CD4-positive, alpha-beta T cell treated with Interleukin-6 at 100 ng/mL for 8 hours (primary cell): ENCODE results near the gene PARP8.

Source experiments
- DNase-seq: peaks from one replicate; pipeline ENCODE4 v3.0.0-alpha.2; 2020; ENCODE audit warnings: mixed read lengths, low spot score

PARP8 gene

DNA sequence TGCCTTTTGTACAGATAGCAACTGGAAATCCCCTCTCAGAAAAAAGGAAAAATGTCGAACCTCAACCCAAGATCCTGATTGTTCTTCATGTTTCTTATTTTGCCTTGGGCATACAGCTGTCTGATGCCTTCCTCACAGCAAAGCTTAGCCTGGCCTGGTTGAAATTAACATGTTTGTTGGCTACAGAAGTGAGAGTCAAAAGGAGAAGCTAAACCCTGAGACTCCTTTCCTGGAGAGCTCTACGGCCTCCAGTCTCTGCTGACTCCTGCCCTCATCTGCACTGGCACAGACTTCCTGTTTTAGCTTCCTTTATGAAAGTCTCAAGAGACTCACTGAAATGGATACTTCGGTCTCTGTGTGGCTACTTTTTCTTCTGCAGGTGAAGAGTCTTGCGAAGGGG, 186.7 kb downstream of the PARP8 start:
- DNase-seq = no peak

DNA sequence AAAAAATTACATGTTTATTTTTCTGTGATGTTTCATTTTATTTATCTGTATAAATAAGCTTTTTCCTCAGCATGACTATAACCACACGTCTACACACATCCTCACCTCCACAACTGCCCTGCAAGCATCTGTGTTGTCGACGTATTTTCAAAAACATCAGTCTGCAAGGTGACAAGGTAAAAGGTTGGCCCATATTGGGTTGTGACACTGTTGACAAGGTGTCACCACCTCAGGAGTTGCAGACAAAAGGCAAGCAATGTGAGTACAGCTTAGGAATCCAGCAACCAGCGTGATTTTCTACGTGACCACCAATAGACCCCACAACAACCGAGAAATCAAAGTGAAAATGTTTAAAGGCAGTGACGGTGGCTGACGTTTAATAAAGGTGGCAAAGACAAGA, 187.6 kb downstream of the PARP8 start:
- DNase-seq = no peak

- DNase-seq = no peak
Observed at GRCh38 chr5:50855001-50855400, 188.6 kb downstream of the PARP8 start.

- no peak for DNase-seq
Observed at GRCh38 chr5:50856401-50857119, 190.1 kb downstream of the PARP8 start.

GRCh38 chr5:50863534-50864170, 197.2 kb downstream of the PARP8 start:
- DNase-seq = no peak

DNA sequence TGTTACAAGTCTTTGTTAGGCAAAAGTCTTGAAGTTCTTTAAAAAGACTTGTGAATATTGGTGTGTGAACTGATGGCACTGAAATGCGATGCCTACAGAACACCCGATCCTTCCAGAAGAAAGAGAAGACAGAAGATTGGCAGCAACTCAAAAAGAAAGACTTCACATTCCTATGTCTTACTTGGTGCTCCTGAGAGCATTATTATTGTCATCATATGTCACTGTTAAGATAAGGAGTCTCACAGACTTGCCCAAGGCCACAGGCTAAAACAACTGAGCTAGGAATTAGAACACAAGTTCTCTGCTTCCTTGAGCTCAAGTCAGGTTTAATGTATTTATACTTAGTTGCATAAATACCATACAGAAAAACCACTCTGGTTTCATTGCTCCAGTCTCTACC, 198.0 kb downstream of the PARP8 start:
- DNase-seq = no peak

GRCh38 chr5:50866415-50866814, 200.0 kb downstream of the PARP8 start:
- no peak for DNase-seq

DNA sequence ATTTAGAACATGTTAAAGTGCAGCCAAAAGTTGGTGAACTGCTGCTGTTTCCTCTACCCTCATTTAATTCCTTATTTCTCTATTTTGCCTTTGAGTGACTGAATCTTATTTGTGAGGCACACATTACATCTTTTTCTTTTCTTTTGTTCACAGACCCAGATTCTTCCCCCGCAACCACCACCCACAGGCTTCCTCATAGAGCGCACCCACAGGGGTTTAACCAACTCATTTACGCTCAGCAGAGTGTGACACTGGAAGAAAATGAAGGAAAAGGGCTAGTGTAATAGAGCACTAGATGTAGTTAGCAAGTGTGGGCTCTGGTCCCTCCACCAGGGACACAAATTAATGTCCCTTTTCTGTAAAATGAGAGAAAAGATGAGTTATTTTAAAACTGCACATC, 200.7 kb downstream of the PARP8 start:
- no peak for DNase-seq

- no peak for DNase-seq
Observed at GRCh38 chr5:50873595-50874277, 207.3 kb downstream of the PARP8 start.

DNA sequence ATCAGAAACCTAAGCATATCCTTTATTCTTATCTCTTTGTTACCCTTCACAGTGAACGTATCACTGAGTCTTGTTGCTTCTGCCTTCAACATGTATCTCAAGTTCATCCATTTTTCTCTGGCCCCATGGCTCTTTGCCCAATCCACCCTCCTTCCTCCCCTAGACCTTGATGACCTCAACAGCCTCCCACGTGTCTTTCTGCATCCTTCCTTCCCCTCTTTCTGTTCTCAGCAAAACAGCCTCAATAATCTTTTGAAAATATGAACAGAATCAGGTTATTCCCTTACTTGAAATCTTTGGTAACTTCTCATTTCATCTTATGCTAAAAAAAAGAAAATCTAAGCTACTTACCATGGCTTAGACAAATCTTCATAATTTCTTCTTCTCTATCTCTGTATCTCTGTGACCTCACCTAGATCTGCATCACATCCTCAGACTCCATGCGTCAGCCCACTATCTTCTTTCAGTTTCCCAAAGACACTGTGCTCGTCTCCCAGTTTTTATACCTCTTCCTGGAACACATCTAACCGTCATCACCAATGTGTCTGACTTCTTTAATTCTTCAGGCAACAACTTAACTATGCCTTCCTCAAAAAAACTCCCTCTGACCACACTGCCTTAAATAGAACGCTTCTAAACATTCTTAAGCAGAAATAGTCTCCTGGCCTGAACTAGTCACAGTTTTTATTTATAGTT, 208.0 kb downstream of the PARP8 start:
- no peak for DNase-seq

- DNase-seq = no peak
Observed at GRCh38 chr5:50875002-50875344, 208.5 kb downstream of the PARP8 start.

- no peak for DNase-seq
Observed at GRCh38 chr5:50878470-50878869, 212.0 kb downstream of the PARP8 start.

- DNase-seq = no peak
Observed at GRCh38 chr5:50881407-50881806, 215.0 kb downstream of the PARP8 start.

DNA sequence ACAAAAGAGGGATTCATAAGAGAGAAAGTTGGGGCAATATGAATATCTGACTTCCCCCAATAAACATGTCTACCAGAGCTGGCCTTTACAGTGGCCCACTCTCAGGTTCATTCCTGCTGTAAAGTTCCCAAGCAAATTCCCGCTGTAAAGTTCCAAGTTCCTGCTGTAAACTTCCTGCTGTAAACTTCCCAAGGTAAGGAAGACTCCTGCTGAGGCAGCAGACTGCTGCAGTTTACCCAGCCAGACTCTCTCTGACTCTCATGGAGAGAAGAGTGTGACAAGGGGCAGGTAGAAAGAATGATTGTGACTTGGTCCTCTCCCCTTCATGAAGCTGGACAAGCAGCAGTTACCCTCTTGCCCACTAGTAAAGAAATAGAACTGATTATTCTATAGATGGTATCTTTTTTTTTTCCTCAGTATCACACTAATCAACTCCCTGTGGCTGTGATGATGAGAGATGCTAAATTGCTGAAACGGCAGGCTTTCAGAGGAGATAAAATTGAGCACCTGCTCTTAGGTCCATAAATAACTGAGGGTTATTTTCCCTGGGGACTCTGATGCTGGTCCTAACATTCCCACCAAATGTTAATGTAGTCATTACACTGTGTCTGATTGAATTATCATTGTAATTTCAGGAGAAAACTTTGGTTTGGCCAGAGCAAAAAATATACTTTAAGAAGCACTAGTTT, 220.4 kb downstream of the PARP8 start:
- DNase-seq = no peak

DNA sequence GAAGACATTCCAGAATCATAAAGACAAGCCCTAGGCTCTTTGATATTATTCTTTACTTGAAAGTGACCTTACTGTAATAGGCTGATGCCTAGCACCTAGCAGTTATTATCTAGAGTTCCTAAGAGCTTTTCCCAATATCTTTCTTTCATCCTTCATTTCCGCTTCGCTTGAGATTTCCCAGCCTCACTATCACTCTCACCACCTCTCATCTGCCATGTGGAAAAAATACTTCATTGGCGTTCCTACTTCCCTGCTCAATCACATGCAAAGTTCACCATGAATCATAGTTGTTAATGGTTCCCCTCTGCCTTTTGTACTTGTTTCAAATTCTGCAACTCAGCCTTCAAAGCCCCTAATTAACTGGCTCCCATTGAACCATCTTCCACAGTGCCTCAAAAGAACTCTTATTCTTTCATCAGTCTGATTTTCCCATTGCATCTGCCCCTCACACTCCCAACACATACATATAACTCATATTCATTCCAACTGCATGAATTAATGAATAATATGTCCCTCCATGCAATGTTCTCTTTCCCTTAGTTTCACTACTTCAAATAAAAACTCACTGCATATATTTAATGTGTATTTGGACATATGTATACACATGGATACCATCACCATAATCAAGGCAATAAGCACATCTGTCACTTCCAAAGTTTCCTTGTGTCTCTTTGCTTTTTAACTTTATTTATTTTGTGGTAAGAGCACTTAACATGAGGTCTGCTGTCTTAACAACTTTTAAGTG, 221.6 kb downstream of the PARP8 start:
- no peak for DNase-seq

DNA sequence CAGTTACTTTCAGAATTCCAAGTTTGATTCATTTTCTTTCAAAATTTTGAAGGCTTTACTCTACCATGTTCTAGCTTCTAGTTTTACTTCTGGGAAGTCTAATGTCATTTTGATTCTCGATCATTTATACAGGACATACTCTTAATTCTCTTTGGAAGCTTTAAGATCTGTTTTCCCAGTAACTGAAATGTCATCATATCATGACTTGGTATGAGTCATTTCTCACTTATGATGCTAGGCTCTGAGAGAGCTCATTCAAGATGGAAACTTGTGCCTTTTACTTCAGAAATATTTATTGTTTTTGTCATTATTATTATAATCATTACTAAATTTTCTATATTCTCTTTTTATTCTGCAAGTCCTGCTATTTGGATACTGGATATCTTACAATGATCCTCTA, 222.3 kb downstream of the PARP8 start:
- DNase-seq = no peak

DNA sequence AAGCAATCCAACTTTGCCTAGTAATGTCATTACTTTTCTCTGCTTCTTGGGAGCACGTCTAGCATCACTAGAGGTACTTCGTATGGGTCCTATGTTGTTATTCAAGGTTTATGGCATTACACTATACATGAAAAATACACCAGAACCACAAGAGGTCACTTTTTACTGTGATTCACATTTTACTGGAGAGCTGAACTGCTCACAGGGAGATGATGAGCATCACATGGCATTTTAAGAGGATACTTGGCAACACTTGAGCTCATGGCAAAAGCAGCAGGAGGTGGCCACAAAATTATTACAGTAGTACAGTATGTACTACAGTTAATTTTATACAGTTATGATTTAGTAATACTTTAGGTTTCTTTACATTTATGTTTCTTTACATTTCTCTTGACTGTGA, 223.4 kb downstream of the PARP8 start:
- no peak for DNase-seq
